HL-60/S4 treated with phorbol 12-myristate 13-acetate at 8.2 ng/mL for 4 days and 3 days (cell line): ENCODE data around the gene RFNG.

ENCODE experiments used
- in situ Hi-C: fragments of 300-500 bp; cut with MboI; formaldehyde crosslinking; loops from 2 replicates; pipeline ENCODE4 v1.15.0; 2022; ENCODE audit warnings: low sequenced_read_pairs

Gene RFNG

GRCh38 chr17:82089723-82090548, 38.3 kb upstream of the RFNG start:
- in situ Hi-C loops: no loop called here

- in situ Hi-C loops: no loop called here
Measured at GRCh38 chr17:82088838-82089722, 37.5 kb upstream of the RFNG start.

DNA sequence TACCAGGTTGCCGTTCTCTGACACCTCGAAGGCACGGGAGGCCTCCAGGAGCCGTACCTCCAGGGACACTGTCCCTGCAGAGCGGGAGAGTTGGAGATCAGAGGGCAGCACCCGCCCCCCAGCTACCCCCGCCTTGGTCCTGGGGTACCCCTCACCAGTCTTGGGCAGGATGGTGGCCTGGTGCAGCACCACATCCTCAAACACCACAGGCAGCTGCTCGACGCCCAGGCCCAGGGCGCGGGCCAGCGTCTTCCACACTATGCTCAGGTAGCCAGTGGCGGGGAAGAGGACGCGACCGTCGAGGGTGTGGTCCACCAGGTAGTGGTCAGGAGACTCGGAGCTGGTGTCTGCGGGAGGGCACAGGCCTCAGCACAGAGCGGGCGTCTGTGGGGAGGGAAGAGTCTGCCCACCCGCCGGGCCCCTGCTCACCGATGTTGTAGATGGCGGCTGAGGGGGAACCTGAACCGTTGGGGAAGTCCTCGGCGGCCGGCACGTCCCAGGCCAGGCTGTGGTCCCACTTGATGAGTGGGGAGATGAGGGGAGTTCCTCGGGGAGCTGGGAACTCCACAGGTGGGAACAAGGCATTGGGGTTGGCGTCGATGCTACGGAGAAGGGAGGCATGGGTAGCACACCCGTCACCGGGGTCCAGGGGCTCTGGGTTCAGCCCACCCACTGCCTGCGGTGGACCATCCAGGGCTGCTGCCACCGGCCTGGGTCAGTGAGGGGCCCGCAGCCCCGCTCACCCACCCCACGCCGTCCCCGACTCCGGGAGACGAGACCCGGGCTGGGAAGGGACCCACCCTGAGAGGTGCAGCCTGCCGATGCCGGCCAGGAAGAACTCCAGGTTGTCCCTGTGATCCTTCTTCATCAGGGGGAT, 36.6 kb upstream of the RFNG start:
- in situ Hi-C loops: no loop called here

DNA sequence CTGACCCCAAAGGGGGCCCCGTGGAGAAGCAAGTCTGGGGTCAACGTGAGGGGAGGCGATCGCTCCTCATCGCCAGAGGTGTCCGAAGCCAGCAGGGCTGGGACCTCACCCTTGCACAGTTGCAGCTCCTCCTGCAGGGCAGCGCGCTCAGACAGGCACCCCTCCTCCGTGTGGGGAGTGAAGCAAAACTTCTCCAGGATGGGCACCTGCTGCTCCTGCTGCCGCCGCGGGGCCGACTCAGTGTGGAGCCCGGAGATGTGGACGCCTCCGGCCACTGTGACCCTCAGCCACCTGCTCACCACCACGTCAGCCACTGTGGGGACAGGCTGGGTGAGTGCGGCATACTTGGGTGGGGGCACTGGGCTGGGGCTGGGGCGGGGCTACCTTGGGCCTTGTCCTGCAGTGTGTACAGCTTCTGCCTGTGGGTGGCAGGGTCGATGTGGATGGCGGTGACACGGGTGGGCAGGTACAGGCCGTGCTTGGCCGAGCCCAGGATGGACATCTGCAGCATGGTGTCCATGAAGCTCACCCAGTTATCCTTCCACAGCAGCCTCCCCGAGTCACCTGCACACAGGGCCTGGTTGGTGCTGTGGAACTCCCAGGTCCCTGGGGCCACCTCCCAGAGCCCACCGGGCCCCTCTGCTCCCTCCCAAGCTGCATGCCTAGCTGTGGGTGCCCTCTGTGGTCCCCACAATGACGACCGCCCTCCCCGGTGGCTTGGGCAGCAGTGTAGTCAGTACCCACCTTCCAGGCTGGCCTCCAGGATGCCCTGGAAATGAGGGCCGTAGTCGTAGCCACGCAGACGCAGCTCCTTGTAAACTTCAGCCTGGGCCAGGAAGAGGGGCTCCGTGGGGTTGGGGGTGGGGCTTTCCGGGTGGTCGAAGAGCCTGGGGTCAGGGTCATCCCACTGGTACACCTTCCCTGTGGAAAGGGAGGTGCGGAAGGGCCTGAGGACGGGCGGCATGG, 35.6 kb upstream of the RFNG start:
- in situ Hi-C loops: no loop called here

- in situ Hi-C loops: no loop called here
Measured at GRCh38 chr17:82085931-82086764, 34.5 kb upstream of the RFNG start.

GRCh38 chr17:82085031-82085861, 33.6 kb upstream of the RFNG start:
- in situ Hi-C loops: no loop called here

DNA sequence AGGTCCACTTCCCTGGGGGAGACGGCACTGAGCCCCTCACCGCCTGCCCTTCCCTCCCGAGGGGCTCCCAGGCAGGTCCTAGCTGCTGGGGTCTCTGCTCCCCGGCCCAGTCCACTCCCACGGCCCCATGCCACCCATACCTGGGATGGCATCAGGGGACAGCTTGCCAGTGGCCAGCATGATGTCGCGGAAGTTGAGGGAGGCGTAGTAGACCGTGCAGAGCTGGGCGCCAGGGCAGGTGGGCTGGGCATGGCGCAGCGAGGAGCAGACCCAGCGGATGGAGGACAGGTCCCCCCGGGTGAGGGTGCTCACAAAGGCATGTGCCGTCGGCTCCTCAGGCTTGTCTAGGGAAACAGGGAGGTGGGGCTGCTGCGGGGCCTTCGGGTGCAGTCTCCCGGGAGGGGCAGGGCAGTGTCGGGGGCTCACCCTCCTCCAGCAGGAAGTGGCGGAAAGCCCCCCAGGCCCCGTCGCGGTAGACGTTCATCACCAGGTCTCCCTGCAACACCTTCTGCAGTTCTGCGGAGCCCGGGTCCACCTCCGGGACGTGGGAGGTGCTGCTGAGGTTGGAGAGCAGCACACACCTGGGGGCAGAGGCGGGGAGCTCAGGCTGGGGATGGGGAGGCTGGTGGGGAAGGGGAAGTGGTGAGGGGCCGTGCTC, 32.9 kb upstream of the RFNG start:
- in situ Hi-C loops: no loop called here

DNA sequence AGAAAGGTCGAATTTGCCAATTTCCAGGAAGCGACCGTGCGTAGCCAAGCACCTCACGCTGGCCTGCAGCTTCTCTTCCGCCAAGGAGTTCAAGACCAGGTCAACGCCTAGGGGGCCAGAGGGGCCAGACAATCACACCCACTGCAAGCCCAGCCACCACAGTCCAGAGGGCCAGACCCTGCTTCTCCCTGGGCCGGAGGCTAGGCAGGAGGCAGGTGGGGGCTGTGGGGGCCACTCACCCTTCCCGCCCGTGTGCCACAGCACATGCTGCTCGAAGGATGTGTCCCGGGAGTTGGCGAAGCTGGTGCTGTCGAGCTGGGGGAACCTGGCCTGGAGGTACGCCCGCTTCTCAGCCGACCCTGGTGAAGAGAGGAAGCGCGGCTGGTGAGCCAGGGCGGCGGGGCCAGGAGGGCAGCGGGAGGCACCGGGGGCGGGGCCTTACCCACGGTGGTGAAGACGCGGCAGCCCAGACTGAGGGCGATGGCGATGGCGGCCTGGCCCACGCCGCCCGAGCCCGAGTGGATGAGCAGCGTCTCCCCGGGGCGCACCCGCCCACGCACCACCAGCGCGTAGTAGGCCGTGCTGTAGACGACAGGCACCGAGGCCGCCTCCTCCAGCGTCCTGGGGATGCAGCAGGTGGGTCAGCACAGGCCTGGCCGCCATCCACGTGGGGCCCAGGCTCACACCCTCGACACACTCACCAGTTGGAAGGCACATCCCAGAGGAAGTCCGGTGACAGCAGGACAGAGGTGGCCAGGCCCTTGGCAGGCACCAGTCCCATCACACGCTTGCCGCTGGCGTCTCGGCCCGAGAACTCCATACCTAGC, 32.1 kb upstream of the RFNG start:
- in situ Hi-C loops: no loop called here

DNA sequence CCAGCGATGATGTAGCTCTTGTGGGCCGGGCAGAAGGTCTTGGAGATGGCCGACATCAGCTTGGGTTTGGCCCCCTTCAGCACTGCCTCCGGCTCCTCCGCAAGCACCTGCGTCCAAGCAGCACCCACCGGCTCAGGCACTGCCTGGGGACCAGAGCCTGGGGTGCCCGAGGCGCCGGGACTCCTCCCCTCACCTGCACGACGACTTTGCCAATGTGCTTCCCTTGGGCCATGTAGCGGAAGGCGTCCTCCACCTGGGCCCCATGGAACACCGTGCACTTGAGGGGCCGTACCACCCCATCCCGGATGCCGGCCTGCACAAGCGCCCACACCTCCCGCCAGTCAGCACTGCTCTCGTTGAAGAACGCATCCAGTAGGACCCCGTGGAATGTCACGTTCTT, 31.4 kb upstream of the RFNG start:
- in situ Hi-C loops: no loop called here

GRCh38 chr17:82082456-82082855, 30.8 kb upstream of the RFNG start:
- in situ Hi-C loops: no loop called here

GRCh38 chr17:82081966-82082365, 30.4 kb upstream of the RFNG start:
- in situ Hi-C loops: no loop called here

GRCh38 chr17:82081546-82081945, 29.9 kb upstream of the RFNG start:
- in situ Hi-C loops: no loop called here

DNA sequence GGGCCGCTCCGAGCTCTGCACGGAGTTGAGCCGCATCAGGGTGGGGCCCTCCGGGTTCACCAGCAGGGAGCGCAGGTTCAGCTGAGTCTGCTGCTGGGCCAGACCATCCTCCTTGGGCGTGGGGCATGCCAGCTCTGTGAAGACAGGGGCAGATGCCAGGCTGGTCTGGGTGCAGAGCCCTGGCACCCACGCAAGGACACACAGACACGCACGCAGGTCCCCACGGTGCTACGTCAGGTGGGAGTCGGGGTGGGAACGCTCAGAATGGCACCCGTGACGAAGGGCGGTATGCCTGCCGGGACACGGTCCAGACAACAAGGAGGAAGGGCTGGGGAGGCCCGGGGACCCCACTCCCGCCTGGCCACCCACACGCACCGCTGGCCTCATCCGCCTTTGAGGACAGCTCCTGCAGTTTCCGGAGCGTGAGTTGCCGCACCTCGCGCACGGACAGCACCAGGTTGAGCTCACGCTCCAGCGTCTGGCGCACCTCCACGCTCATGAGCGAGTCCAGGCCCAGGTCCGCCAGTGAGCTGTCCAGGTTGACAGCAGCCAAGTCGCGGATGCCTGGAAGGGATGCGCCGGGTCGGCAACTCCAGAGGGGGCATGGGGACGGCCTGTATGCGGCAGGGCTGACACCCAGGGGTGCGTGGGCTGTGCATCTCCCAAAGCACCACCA, 29.3 kb upstream of the RFNG start:
- in situ Hi-C loops: no loop called here

GRCh38 chr17:82080048-82080788, 28.6 kb upstream of the RFNG start:
- in situ Hi-C loops: no loop called here

GRCh38 chr17:82079001-82079677, 27.5 kb upstream of the RFNG start:
- in situ Hi-C loops: no loop called here
